IMR-90 (cell line): Measurements from ENCODE around the gene KLC1. TPM values are rescaled to one million over a fixed set of nuclear protein-coding genes. Genes with fewer than 3 reads are reported as not detected.

Source experiments
- ATAC-seq: fragments of 200-7000 bp; cut with Tn5 transposase; 2 replicates; pipeline ENCODE4 v1.9.1; 2020; ENCODE audit warnings: low read depth, mild to moderate bottlenecking, moderate library complexity
- BruUV-seq: library from RNA; stranded (reverse); fragments of 400-500 nt; replicated peaks from 2 replicates; lab custom pipeline; 2021; lab: Mats Ljungman, UMichigan
- CTCF ChIA-PET: fragments of 300-600 bp; formaldehyde crosslinking; extraction: SDS; loops from one replicate; lab custom pipeline; 2021; ENCODE audit warnings: antibody characterized with exemption; lab: Yijun Ruan, JAX
- POLR2A ChIA-PET: fragments of 300-600 bp; sonication (Branson Sonifier 250); formaldehyde crosslinking; loops from one replicate; lab custom pipeline; 2022; ENCODE audit warnings: antibody characterized with exemption; ENCODE audit not compliant: unreplicated experiment; lab: Charles Lee
- DNase-seq: peaks from one replicate; pipeline ENCODE4 v3.0.0; 2013
- H2AFZ ChIP-seq: replicated peaks from 2 replicates; pipeline ENCODE3; 2013; ENCODE audit warnings: low read length, mild to moderate bottlenecking; ENCODE audit not compliant: poor library complexity
- H2AK5ac ChIP-seq: 2 replicates; pipeline ENCODE4 v1.6.1; 2013; ENCODE audit warnings: low read depth, low read length, inconsistent platforms
- H2AK9ac ChIP-seq: replicated peaks from 2 replicates; pipeline ENCODE3; 2013; ENCODE audit warnings: mild to moderate bottlenecking, low read depth, low read length, moderate library complexity; ENCODE audit not compliant: poor library complexity
- H2BK120ac ChIP-seq: 2 replicates; pipeline ENCODE4 v1.6.1; 2013; ENCODE audit warnings: low read depth, low read length, inconsistent platforms
- H2BK15ac ChIP-seq: 3 replicates; pipeline ENCODE4 v1.6.1; 2013; ENCODE audit warnings: low read depth, low read length, inconsistent platforms
- H2BK20ac ChIP-seq: 2 replicates; pipeline ENCODE4 v1.6.1; 2013; ENCODE audit warnings: low read depth, mild to moderate bottlenecking, inconsistent platforms, low read length, moderate library complexity
- H2BK5ac ChIP-seq: 2 replicates; pipeline ENCODE4 v1.6.1; 2013; ENCODE audit warnings: mild to moderate bottlenecking, low read depth, low read length, inconsistent platforms; ENCODE audit not compliant: poor library complexity, severe bottlenecking
- H3K14ac ChIP-seq: replicated peaks from 2 replicates; pipeline ENCODE4 v1.6.1; 2013; ENCODE audit warnings: low read depth, low read length, inconsistent platforms
- H3K18ac ChIP-seq: 2 replicates; pipeline ENCODE4 v1.6.1; 2013; ENCODE audit warnings: low read depth, low read length, control low read depth
- H3K23ac ChIP-seq: 2 replicates; pipeline ENCODE4 v1.6.1; 2013; ENCODE audit warnings: low read depth, low read length, inconsistent platforms
- H3K27ac ChIP-seq: 2 replicates; pipeline ENCODE4 v1.5.1; 2013; ENCODE audit warnings: mild to moderate bottlenecking, control low read depth, low read length; ENCODE audit not compliant: insufficient read depth
- H3K27me3 ChIP-seq: 2 replicates; pipeline ENCODE4 v1.6.1; 2013; ENCODE audit warnings: low read length; ENCODE audit not compliant: control insufficient read depth, insufficient read depth
- H3K36me3 ChIP-seq: 2 replicates; pipeline ENCODE4 v1.6.1; 2013; ENCODE audit warnings: low read length, mixed read lengths; ENCODE audit not compliant: control insufficient read depth, insufficient read depth
- H3K4ac ChIP-seq: 2 replicates; pipeline ENCODE4 v1.6.1; 2013; ENCODE audit warnings: low read depth, low read length, inconsistent platforms
- H3K4me1 ChIP-seq: 2 replicates; pipeline ENCODE4 v1.6.1; 2013; ENCODE audit warnings: low read length, mixed read lengths; ENCODE audit not compliant: control insufficient read depth, insufficient read depth
- H3K4me2 ChIP-seq: 2 replicates; pipeline ENCODE4 v1.6.1; 2013; ENCODE audit warnings: low read depth, mild to moderate bottlenecking, control low read depth, low read length, moderate library complexity
- H3K4me3 ChIP-seq: 2 replicates; pipeline ENCODE4 v1.5.1; 2013; ENCODE audit warnings: low read depth, mild to moderate bottlenecking, control low read depth, low read length, moderate library complexity; ENCODE audit not compliant: insufficient read depth
- H3K56ac ChIP-seq: 2 replicates; pipeline ENCODE4 v1.6.1; 2013; ENCODE audit warnings: low read length, inconsistent platforms; ENCODE audit not compliant: insufficient read depth; ENCODE audit errors: extremely low read depth
- H3K79me1 ChIP-seq, 2 experiments: 2 replicates each; pipeline ENCODE4 v1.6.1; 2013; ENCODE audit warnings: low read length in 2 of 2, inconsistent platforms in 1 of 2, low read depth in 1 of 2
- H3K9ac ChIP-seq: 2 replicates; pipeline ENCODE4 v1.6.1; 2013; ENCODE audit warnings: low read depth, low read length, control low read depth
- H3K9me1 ChIP-seq: 2 replicates; pipeline ENCODE4 v1.6.1; 2013; ENCODE audit warnings: low read length, inconsistent platforms; ENCODE audit not compliant: insufficient read depth
- H3K9me3 ChIP-seq: 2 replicates; pipeline ENCODE4 v1.6.1; 2013; ENCODE audit warnings: low read length; ENCODE audit not compliant: control insufficient read depth, insufficient read depth
- H4K20me1 ChIP-seq: 2 replicates; pipeline ENCODE4 v1.6.1; 2013; ENCODE audit warnings: low read length, inconsistent platforms; ENCODE audit not compliant: insufficient read depth
- H4K5ac ChIP-seq: 2 replicates; pipeline ENCODE4 v1.6.1; 2013; ENCODE audit warnings: mild to moderate bottlenecking, low read depth, low read length, control low read depth
- H4K8ac ChIP-seq, 2 experiments: 2 replicates each; pipeline ENCODE4 v1.6.1; 2013; ENCODE audit warnings: low read depth in 2 of 2, low read length in 2 of 2, control low read depth in 1 of 2, inconsistent platforms in 1 of 2
- H4K91ac ChIP-seq: 2 replicates; pipeline ENCODE4 v1.6.1; 2013; ENCODE audit warnings: low read depth, low read length, inconsistent platforms; ENCODE audit not compliant: insufficient read depth
- CEBPB ChIP-seq: IDR thresholded peaks from 2 replicates; pipeline ENCODE4 v1.6.1; 2012; ENCODE audit warnings: low read depth, low read length, improper control_type of control experiment
- CTCF ChIP-seq: conservative IDR thresholded peaks from 2 replicates; pipeline ENCODE4 v1.5.1; 2012; ENCODE audit warnings: mild to moderate bottlenecking, low read depth, low read length, improper control_type of control experiment
- ELK1 ChIP-seq: fragments of 150-350 bp; IDR thresholded peaks from 2 replicates; pipeline ENCODE4 v1.6.1; 2016; ENCODE audit warnings: low read depth, mild to moderate bottlenecking, low read length, moderate library complexity, borderline replicate concordance
- FOS ChIP-seq: fragments of 150-350 bp; IDR thresholded peaks from 2 replicates; pipeline ENCODE4 v1.6.1; 2016; ENCODE audit warnings: low read depth, low read length
- MAFK ChIP-seq: IDR thresholded peaks from 2 replicates; pipeline ENCODE4 v1.6.1; 2012; ENCODE audit warnings: low read depth, low read length, improper control_type of control experiment
- MXI1 ChIP-seq: IDR thresholded peaks from 2 replicates; pipeline ENCODE4 v1.6.1; 2012; ENCODE audit warnings: low read depth, mild to moderate bottlenecking, low read length, moderate library complexity, borderline replicate concordance
- POLR2A ChIP-seq: IDR thresholded peaks from 2 replicates; pipeline ENCODE4 v1.6.1; 2012; ENCODE audit warnings: mild to moderate bottlenecking, low read depth, low read length
- RCOR1 ChIP-seq: IDR thresholded peaks from 2 replicates; pipeline ENCODE4 v1.6.1; 2012; ENCODE audit warnings: mild to moderate bottlenecking, low read length, improper control_type of control experiment; ENCODE audit not compliant: insufficient replicate concordance
- RFX5 ChIP-seq: IDR thresholded peaks from 2 replicates; pipeline ENCODE4 v1.8.0; 2012; ENCODE audit warnings: low read depth, mild to moderate bottlenecking, low read length, moderate library complexity
- SMC3 ChIP-seq: fragments of 150-350 bp; IDR thresholded peaks from 2 replicates; pipeline ENCODE4 v1.6.1; 2016; ENCODE audit warnings: low read depth, mild to moderate bottlenecking, antibody characterized with exemption, low read length, moderate library complexity
- USF2 ChIP-seq: fragments of 150-350 bp; IDR thresholded peaks from 2 replicates; pipeline ENCODE4 v1.6.1; 2017; ENCODE audit warnings: mild to moderate bottlenecking, antibody characterized with exemption, low read length, low read depth
- WGBS, 2 experiments: methylation state at CpG; one replicate each; pipeline versions ENCODE4 v1.1.5 to v1.1.7; 2013; ENCODE audit warnings: missing lambda C conversion rate in 2 of 2; ENCODE audit not compliant: insufficient read length in 1 of 2; ENCODE audit errors: extremely low coverage in 2 of 2; 5-methylcytosine and 5-hydroxymethylcytosine counted together
- dilution Hi-C: fragments of 300-500 bp; cut with HindIII; formaldehyde crosslinking; loops from one replicate; pipeline ENCODE4 v1.14.3; 2018; ENCODE audit warnings: low sequenced_read_pairs; ENCODE audit not compliant: unreplicated experiment
- in situ Hi-C: fragments of 300-500 bp; cut with MboI; formaldehyde crosslinking; loops from 3 replicates; pipeline ENCODE4 v1.14.3; 2019; ENCODE audit warnings: low sequenced_read_pairs, inconsistent platforms, mixed read lengths
- intact Hi-C: fragments of 100-400 bp; cut with micrococcal nuclease; formaldehyde crosslinking; loops from 2 replicates; pipeline ENCODE4 v1.10.0; 2022
- polyA plus RNA-seq, 3 experiments: library from polyadenylated mRNA; depleted of rRNA; stranded (reverse); fragments of >200 nt; gene quantifications; 2 replicates each; pipeline ENCODE4 v1.2.3, GENCODE V29; 2012; ENCODE audit warnings: low replicate concordance in 1 of 3
- total RNA-seq: library from RNA; depleted of rRNA; stranded (reverse); fragments of >200 nt; gene quantifications from 2 replicates; pipeline ENCODE4 v1.2.3, GENCODE V29; 2012

Gene KLC1
- total and polyA plus RNA-seq, 2 of the 4 experiments (the other 2 are of a cell fraction): 101 to 157 TPM

- H3K9me1 ChIP-seq: peaks cover 20% of the 10 kb centered on the region
- in situ Hi-C loops (no loop called here), dilution Hi-C loops (no loop called here), intact Hi-C loops (no loop called here)
- H3K4me3 ChIP-seq: no peak overlapping the region
- H3K36me3 ChIP-seq: peaks cover 15% of the 10 kb centered on the region
- no TSS peak for BruUV-seq
- no peak for TF ChIP-seq CTCF
- TF ChIP-seq RFX5: no peak
- TF ChIP-seq USF2: no peak
- no peak for TF ChIP-seq POLR2A
- no peak for TF ChIP-seq ELK1
- no peak for TF ChIP-seq MAFK
- no peak for TF ChIP-seq SMC3
- TF ChIP-seq CEBPB: no peak
- no peak for TF ChIP-seq FOS
- no peak for TF ChIP-seq RCOR1
- no peak for TF ChIP-seq MXI1
- DNase-seq: no peak
- no peak overlapping the region for H2BK5ac ChIP-seq
- no peak overlapping the region for H4K8ac ChIP-seq
- H4K91ac ChIP-seq: no peak overlapping the region
- ChIA-PET CTCF (interaction anchor here (0.6 kb wide), 1 partner anchor 30 kb away, joined by 3 read pairs; no protein-coding TSS in a partner anchor), POLR2A (no interaction called here)
- H3K9ac ChIP-seq: no peak overlapping the region
- no peak overlapping the region for H2AK5ac ChIP-seq
- peaks cover 16% of the 10 kb centered on the region for H3K4me1 ChIP-seq
- H3K79me1 ChIP-seq: peaks cover 5 to 62% of the 10 kb centered on the region in 2 experiments; a peak in 3 of 4 replicates
- H3K14ac ChIP-seq: no peak overlapping the region
- no peaks in the 10 kb centered on the region for H3K9me3 ChIP-seq
- H2AFZ ChIP-seq: no peak overlapping the region
- no peak overlapping the region for H2BK15ac ChIP-seq
- H3K23ac ChIP-seq: no peak overlapping the region
- no peak for ATAC-seq
- H2BK120ac ChIP-seq: no peak overlapping the region
- no peak overlapping the region for H3K56ac ChIP-seq
- no CpG with 5 or more reads among the region's 4 CpGs for WGBS, 2 experiments
- no peak overlapping the region for H3K27ac ChIP-seq
- H3K27me3 ChIP-seq: no peaks in the 10 kb centered on the region
- H3K4me2 ChIP-seq: no peak overlapping the region
- H3K4ac ChIP-seq: no peak overlapping the region
- H3K18ac ChIP-seq: no peak overlapping the region
- peaks cover 90% of the 10 kb centered on the region for H4K20me1 ChIP-seq
- no peak overlapping the region for H2BK20ac ChIP-seq
- no peak overlapping the region for H4K5ac ChIP-seq
- H2AK9ac ChIP-seq: no peak overlapping the region
Measured at GRCh38 chr14:103650213-103650612, 21.2 kb downstream of the KLC1 start.
